ENCODE measurements around the gene ZHX3.
A peak's percentile ranks its signal among the peaks of the same experiment; 100 is the strongest.

ZHX3 gene

DNA sequence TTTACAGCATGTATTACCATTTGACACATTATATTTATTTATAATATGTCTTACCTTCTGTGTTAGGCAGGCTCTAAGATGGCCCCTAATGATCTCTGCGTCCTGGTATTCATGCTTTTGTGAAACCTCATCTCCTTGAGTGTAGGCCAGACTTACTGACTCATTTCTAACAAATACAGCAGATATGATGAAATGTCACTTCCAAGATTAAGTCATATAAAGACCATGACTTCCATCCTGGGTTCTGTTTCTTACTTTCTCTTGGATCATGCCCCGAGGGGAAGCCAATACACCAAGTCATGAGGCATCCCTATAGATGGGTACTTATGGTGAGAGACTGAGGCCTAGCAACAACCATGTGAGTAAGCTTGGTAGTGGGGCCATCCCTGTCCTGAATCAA, 30.2 kb downstream of the ZHX3 start:
- DNase-seq = peak; percentile 96

DNA sequence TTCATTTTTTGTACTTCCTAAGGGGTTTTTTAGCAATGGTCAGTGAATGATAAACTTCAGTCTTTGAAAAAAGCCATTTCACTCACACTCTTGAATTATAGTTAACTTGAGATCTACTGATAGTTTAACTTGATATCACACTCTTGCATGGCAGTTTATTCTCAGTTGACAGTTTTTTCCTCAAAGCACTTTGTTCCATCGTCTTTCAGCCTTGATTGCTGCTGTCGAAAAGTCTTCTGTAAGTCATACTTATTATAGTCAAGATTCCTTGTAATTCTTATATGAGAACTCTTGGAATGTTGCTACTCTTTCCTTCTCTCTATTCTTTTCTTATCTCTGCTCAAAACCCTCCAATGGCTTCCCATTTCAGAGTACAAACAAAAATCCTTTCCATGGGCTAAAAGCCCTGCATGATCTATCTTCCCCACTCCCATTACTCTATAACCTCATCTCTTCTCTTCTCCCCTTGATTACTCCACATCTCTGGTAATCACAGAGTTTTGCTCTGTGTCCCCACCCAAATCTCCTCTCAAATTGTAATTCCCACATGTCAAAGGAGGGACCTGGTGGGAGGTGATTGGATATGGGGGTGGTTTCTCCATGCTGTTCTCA, 31.2 kb downstream of the ZHX3 start:
- DNase-seq = no peak

DNA sequence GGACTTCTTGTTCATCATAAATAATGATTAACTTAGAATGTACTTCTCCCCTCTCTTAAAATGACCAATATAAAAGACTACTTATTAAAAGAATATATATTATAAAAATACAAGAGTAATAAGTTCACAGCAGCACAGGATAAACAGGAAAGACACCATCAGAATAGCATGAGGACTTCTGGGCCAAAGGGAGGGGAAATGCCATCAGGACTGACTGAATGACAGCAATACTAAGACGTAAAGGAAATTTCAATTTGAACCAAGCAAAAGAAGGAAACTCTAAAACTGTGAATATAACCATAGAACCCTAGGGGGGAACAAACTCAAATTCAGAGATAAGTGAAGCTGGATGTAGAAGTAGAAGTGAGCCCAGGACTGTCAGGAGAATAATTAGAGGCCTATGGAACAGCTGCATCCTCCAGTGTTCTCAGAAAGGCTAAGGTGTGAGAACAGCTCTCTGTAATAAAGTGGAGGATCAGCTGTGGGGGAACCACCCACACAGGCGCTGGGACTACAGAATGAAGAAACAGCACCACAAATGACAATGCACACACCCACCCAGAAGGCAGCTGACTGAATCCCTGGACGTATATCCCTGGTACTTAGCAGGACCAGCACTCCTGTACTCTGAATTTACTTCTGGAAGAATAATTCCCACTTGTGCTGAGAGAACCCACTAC, 37.8 kb downstream of the ZHX3 start:
- no peak for DNase-seq

DNA sequence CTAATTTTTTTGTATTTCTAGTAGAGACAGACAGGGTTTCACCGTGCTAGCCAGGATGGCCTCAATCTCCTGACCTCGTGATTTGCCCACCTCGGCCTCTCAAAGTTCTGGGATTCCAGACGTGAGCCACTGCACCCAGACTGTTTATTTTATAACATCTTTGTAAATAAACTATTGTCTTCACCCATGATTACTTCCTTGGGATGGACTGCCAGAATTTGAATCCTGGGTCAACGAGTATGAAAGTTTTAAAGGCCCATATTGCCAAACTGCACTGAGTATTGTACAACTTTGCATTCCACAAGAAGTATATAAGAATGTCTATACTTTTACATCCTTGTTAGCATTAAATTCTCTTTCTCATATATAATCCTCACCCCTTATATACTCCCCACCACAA, 38.6 kb downstream of the ZHX3 start:
- no peak for DNase-seq

DNA sequence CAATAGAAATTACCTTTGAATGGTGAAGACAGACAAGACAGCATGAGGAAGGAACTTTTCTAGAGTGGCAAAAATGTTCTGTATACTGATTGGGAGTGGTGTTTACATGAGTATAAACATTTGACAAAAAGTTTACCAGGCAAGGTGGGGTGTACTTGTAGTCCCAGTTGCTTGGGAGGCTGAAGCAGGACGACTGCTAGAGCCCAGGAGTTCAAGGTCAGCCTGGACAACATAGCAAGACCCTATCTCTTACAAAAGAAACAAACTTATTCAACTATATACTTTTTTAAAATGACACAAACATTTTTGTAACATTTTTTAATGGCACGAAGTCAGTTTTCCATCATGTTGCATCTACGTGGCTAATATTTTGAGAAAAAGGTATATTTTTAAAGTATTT, 40.5 kb downstream of the ZHX3 start:
- DNase-seq = no peak

DNA sequence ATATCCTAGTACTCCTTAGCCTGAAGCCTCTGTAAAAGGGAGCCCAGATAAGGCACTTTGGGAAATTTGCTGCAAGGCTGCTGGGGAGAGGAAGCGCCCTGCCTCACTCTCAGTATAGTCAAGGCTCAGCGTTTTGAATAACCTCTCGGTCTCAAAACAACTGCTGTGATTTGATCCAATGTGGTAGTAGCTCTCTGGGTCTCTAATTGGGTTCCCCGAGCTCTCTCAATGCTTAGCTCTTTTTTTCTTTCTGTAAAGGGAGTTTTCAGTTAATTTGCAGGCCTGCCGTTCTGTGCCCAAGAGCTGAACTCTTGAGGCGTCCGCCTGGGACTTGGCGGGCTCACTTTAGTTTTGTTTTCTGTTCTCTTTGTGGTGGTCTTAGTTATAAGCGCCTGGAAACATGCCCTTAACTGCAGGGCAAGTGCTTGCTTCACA, 41.2 kb downstream of the ZHX3 start:
- peak; percentile 25 for DNase-seq

DNA sequence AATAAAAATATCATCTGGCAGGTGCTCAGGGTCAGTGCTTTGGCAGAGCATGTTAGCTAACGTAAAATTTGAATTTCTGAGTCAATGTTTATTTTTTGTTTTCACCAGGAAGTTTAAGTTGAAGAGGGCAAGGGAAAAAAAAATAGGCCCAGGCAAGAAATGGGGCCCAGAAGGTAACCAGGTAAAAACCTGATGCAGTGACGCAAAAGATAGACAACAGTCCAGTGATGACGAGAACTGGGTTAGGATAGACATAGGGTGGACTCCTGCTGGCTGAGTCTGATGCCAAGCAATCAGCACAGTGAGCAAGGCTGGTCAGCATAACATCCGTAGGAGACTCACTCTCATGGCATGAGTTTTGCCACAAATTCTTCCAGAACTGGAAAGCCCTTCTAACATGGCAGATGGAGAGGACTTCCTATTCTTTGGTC, 42.2 kb downstream of the ZHX3 start:
- peak; percentile 78 for DNase-seq

DNA sequence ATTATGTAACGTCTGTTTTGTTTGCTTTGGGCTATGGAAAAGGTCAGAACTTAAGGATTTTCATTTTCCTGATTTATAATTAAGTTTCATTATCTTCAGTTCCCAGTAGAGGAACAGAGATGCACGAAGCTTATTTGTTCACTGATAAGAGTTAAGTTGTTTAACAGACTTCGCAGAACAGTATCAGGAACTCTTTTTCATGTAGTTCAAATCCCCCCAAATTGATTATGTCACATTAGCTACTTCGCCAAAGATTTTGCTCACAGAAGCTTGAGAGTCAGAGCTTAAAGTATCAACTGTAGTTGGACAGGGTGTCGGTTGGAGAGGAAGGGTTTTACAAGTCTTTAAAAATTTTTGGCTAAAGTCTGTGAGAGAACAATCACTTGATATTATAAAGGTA, 43.4 kb downstream of the ZHX3 start:
- DNase-seq = no peak

DNA sequence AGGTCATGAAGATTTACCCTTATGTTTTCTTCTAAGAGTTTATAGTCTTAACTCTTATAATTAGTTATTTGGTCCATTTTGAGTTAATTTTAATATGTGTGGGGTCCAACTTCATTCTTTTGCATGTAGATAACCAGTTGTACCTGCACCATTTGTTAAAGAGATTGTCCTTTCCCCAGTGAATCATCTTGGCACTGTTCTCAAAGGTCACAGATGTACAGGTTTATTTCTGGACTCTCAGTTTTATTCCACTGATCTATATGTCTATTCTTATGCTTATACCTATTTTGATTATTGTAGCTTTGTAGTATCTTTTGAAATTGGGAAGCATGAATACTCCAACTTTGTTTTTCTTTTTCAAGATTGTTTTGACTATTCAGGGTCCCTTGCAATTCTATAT, 44.1 kb downstream of the ZHX3 start:
- DNase-seq = no peak

DNA sequence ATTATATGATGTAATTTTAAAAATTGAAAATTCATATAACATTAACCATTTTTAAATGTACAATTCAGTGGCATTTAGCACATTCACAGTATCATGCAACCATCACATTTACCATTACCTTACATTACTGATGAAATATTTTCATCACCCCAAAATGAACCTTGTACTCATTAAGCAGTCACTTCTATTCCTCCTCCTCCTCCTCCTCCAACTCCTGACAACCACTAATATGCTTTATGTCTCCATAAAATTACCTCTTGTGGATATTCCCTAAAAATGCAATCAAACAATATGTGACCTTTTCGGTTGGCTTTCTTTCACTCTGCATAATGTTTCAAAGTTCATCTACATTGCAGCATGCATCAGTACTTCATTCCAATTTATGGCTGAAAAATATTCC, 45.2 kb downstream of the ZHX3 start:
- DNase-seq = no peak

DNA sequence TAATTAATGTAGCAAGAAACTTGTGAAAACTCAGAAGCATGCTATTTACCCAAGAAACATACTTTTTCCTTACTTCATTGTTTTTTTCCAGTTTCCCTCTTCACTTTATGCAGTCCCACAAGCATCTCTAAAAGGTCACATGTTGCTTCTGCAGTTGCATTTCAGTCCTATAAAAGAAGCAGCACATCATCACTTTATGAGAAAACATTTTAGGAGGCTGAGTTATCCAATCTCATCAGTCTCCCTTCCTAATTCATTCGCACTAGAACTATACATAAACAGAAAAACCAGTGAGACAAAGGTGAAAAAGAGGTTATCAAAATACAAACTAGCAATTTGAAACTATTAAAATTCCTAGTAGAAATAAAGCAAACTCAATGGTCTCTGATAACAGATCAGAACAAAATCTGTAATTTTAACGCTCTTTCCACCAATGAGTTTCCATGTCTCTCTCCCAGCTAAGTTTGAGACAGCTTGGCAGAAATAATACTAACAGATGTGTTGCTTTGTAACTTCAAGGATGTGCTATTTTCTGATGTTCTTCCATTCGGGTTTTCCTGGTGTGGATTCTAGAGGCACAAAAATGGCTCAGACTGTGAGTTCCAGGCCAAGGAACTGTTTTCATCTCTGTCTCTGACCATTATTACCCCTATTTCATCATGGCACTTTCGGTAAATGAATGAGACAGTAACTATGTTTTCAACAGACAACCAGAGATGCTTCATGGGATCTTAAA, 48.4 kb downstream of the ZHX3 start:
- DNase-seq = no peak

DNA sequence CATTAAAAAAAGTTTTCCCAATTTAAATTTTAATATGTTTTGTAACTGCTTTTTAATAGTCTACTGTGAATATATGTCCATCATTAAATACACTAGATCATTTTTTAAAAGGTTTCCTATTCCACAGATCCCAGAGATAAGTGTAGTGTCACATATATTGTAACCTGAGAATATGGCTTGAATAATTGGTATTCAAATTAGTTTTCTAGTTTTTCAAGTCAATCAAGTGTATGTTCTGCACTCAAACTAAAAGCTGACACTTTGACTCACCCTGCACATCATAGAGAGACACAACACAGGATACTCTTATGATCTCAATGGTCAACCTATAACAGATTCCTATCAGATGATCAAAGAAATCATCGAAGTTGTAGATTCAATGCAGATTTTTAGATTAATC, 49.1 kb downstream of the ZHX3 start:
- no peak for DNase-seq

DNA sequence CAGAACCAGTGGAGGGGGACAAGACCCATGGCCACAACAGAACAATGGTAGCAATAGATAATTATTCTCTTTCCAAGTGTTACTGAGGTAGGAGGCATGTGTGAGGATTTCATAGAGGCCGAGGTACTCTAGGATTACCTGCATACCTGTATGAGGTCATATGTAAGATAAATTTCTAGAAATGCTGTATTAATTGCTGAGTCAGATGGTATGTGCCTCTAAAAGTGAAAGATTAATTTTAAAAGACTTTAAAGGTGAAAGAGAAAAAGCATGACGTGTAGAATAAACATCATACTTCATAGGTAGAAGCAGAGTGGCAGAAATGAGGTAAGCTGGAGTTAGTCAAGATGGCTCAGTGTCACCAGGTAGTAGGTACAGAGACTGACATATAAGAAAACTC, 51.6 kb downstream of the ZHX3 start:
- no peak for DNase-seq

DNA sequence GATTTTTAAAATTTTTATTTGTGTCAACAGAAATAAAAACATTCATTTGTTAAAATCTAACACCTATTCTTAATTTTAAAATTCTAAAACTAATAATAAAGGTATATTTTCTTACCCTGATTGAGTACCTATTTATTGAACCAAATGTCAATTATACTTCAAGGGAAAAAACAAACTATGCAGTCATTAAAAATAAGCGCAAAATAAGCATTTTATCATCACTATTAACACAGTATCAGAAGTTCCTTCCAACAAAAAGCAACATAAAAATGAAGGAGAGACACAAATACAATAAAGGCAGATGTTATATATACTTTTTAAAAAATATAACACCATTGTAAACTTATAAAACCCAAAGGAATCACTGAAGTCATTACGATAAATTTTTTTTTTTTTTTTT, 52.7 kb downstream of the ZHX3 start:
- DNase-seq = no peak

DNA sequence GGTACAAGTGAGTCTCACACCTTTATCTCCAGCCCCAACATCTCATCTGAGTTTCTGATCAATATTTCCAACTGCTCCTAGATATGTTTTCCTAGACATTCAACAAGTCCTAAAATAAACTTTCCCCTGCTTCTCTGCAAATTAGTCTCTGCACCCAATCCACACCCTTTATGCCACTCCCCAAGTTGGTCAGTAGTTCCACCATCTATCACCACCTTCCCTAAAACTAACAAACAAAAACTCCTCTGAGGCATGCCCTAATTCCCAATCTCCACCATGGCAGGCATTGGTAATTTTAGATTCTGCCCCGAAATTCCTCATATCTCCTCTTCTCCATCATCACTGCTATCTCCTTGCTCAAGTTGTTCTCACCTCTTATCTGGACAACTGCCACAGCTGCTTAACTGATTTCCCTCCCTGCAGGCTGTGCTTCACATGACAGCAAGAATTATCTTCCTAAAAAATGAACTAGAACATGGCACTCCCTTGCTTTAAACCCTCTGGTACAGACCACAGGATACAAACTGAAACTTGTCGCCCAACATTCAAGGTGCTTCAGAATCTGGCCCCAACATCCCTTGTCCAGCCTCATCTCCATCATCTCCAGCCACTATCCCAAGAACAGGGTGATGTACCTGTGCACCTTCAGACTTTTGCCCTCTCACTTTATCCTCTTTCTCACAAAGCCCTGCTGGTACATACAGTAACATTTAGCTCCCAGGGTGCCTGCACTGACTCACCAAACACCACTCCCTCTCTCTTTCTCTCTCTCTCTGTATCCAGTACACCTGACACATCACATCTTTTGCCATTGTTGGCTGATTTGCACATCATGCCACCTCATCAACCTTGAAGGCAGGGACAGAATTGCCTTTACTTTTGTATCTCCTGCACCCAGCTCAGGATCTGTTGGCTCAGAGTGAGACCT, 55.5 kb downstream of the ZHX3 start:
- DNase-seq = no peak

DNA sequence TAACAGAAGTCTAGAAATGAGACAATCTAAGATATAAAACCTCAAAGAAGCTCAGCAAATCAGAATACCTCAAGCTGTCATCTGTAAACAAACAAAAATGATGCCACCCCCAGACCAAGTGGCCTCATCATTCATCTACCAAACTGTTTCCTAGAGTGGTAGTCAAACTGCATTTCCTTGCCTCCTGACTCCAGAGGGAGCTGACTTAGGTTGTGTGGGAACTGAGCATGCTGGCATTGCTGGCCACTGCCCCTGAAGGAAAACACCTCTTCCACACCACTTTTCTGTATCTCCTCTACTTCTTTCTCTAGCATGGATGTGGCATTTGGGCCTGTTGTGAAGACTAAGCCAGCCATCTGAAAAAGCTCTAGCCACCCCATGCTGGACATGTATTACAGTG, 56.3 kb downstream of the ZHX3 start:
- no peak for DNase-seq

DNA sequence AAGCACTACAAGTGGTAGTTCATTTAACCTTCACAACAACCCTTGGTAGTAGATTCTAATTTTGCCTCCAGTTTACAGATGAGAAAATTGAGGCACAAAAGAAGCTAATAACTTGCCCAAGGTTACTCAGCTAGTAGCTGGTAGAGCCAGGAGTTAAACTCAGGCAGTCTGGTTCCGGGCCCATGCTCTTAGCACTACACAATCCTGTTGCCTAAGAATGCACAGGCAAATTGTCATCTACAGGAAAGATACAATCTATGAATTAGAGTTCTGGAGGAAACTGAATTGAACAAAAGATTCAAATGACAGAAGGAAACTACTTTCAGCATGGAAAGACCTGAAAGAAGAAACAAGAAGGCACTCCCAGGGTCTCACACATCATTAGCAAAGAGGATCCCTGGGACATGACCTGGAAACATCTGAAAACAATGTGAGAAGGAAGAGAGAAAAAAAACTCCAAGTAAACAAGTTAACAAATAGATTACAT, 56.8 kb downstream of the ZHX3 start:
- no peak for DNase-seq

DNA sequence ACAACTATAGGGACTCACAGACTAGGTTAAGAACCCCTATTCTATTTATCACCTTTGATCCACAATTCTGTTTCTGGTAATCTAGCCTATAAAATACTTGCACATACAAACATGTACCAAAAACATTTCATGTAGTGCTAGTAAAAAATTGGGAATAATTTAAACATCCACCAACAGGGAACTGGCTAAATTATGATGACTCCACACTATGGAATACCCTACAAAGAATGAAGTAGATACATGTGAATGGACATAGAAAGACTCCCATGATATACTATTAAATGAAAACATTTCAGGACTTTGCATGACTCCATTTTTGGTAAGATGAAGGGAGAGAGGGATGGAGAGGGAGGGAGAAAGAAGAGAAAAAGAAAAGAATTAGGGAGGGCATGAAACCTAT, 58.2 kb downstream of the ZHX3 start:
- DNase-seq = no peak

DNA sequence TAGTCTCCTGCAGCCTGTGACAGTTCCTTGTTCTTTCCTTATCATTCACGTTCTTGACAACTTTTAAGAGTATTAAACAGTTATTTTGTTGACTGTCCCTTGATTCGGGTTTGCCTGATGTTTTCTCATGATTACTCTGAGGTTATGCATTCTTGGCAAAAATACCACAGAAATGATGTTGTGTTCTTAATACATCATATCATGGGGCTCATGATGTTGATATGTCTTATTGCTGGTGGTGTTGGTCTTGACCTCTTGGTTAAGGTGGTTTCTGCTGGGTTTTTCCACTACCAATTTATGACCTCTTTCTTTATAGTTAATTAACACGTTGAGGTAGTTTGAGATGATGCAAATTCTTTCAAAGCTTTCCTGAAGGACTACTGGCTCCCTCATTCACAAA, 59.1 kb downstream of the ZHX3 start:
- DNase-seq = no peak

DNA sequence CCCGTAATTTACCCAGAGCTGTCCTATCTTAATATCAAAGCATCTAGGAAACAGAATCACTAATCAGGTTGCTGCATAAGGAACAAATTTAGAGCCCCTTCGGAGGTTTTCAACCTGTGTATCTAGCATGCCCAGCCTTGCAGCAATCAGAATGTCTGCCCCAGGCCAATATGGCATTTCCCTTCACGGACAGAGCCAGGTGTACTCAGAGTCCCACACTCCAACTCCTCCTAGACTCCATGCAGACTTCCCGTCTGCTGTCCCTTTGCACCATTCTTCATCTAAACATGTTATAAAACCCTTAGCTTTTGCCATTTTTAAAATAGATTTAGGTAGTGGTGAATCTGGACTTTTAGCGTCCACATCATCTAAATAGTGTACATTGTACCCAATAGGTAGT, 61.0 kb downstream of the ZHX3 start:
- DNase-seq = no peak

DNA sequence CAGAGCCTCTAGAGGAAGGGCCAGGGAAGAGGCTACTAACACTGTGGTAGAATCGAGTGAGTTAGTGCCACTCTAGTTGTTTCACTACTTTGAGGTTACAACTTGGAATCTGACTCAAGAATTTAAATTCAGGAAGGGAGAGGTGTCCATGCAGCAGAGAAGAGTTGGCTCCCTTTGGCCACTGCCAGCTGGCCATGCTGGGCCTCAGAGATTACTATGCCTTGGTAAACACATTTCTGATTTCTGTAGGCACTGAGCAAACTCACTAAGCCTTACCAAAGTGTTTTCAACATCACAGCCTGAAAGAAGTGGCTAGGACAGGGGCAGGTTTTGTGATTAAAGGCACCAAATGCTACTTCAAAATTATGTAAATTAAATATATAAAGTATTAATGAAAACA, 61.9 kb downstream of the ZHX3 start:
- DNase-seq = no peak

DNA sequence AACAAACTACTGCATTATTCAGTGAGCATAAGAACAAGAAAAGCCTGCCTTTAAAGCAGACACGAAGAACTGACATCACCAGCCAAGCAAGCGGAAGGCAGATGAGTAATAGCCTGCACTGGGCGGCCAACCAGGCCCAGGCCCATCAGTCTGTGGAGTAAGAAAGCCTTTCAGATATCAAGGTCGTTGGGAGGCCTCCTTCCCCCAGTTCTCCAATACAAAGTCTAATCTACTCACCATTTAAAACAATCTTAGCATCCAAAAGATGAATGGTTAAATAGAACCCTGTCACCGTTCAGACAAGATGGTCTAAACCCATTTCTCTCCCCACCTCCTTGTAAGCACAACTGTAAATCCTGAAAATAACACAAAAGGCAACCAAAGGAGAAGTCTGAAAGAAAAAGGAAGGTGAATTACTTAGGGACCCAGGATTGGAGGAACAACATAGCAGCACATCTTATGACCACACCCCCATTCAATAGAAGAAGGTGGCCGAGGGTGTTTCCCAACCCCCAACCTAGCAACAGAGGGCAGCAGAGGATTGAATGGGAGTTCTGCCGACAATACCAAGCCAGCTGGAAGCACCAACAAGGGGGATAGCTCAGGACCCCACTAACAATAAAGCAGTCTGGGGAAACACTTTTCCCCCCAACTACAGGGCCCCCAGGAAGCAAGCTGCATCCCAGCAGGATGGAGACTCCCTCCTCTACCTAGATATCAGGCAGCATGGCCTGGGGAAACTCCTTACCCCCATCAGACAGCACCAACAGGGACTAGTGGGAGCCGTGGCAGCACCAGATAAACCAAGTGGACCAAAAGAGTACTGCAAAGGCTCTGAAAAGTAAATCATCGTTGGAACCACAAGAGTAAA, 67.9 kb downstream of the ZHX3 start:
- DNase-seq = peak; percentile 86

Data from EL (cell line).